Mesenchymal stem cell (in vitro differentiated cells and primary cell): Measurements from ENCODE around the gene P2RX7.
"Not testable (repeated sequence)": the region's sequence is repeated elsewhere in the genome, so short reads cannot be mapped to it uniquely, and the experiment has no call there.

ENCODE experiments used
- DNase-seq: peaks from one replicate; pipeline ENCODE4 v3.0.0-alpha.2; 2013
- H2AFZ ChIP-seq: one replicate; pipeline ENCODE4 v1.6.1; 2013; ENCODE audit warnings: low read depth, mild to moderate bottlenecking, control low read depth, inconsistent platforms, low read length, moderate library complexity
- H2AK5ac ChIP-seq: 2 replicates; pipeline ENCODE4 v1.6.1; 2013; ENCODE audit warnings: low read length, moderate library complexity, mild to moderate bottlenecking, inconsistent platforms; ENCODE audit not compliant: severe bottlenecking
- H2BK120ac ChIP-seq: one replicate; pipeline ENCODE4 v1.6.1; 2013; ENCODE audit warnings: low read depth, mild to moderate bottlenecking, inconsistent platforms, low read length, moderate library complexity
- H2BK12ac ChIP-seq, 2 experiments: one replicate each; pipeline ENCODE4 v1.6.1; 2013; ENCODE audit warnings: inconsistent platforms in 2 of 2, low read length in 2 of 2, mild to moderate bottlenecking in 2 of 2, moderate library complexity in 2 of 2, control low read depth in 1 of 2
- H2BK15ac ChIP-seq: one replicate; pipeline ENCODE4 v1.6.1; 2013; ENCODE audit warnings: mild to moderate bottlenecking, low read depth, inconsistent platforms; ENCODE audit not compliant: poor library complexity, severe bottlenecking
- H2BK5ac ChIP-seq: 2 replicates; pipeline ENCODE4 v1.6.1; 2013; ENCODE audit warnings: low read depth, mild to moderate bottlenecking, low read length, control low read depth, inconsistent platforms; ENCODE audit not compliant: poor library complexity, severe bottlenecking
- H3K14ac ChIP-seq, 2 experiments: one replicate each; pipeline ENCODE4 v1.6.1; 2013; ENCODE audit warnings: inconsistent platforms in 2 of 2, low read length in 2 of 2, control low read depth in 1 of 2, mild to moderate bottlenecking in 1 of 2, moderate library complexity in 1 of 2
- H3K18ac ChIP-seq, 2 experiments: one replicate each; pipeline ENCODE4 v1.6.1; 2013; ENCODE audit warnings: inconsistent platforms in 2 of 2, low read length in 2 of 2, control low read depth in 1 of 2, low read depth in 1 of 2, mild to moderate bottlenecking in 1 of 2
- H3K23ac ChIP-seq, 2 experiments: one replicate each; pipeline ENCODE4 v1.6.1; 2013; ENCODE audit warnings: inconsistent platforms in 2 of 2, low read length in 2 of 2, mild to moderate bottlenecking in 2 of 2, moderate library complexity in 2 of 2, control low read depth in 1 of 2
- H3K27ac ChIP-seq: 2 replicates; pipeline ENCODE4 v1.5.1; 2013; ENCODE audit warnings: mild to moderate bottlenecking, moderate library complexity, low read length, control low read depth, inconsistent platforms; ENCODE audit not compliant: poor library complexity, severe bottlenecking
- H3K27me3 ChIP-seq, 2 experiments: 2 replicates each; pipeline versions ENCODE4 v1.6.1 to v1.7.0; 2013; ENCODE audit warnings: low read length in 2 of 2, mild to moderate bottlenecking in 2 of 2, moderate library complexity in 2 of 2, control low read depth in 1 of 2, inconsistent platforms in 1 of 2; ENCODE audit not compliant: control insufficient read depth in 1 of 2, insufficient read depth in 1 of 2
- H3K36me3 ChIP-seq, 2 experiments: 2 replicates each; pipeline versions ENCODE4 v1.6.1 to v1.7.0; 2013; ENCODE audit warnings: low read length in 2 of 2, control low read depth in 1 of 2, inconsistent platforms in 1 of 2, low read depth in 1 of 2, mild to moderate bottlenecking in 1 of 2; ENCODE audit not compliant: insufficient read depth in 2 of 2, control insufficient read depth in 1 of 2
- H3K4ac ChIP-seq, 2 experiments: one replicate each; pipeline ENCODE4 v1.6.1; 2013; ENCODE audit warnings: inconsistent platforms in 2 of 2, low read length in 2 of 2, mild to moderate bottlenecking in 2 of 2, moderate library complexity in 2 of 2, control low read depth in 1 of 2, low read depth in 1 of 2
- H3K4me1 ChIP-seq: 2 replicates; pipeline ENCODE4 v1.6.1; 2013; ENCODE audit warnings: low read depth, low read length, control low read depth; ENCODE audit not compliant: control insufficient read depth, insufficient read depth
- H3K4me2 ChIP-seq: 2 replicates; pipeline ENCODE4 v1.6.1; 2013; ENCODE audit warnings: low read length, mild to moderate bottlenecking, inconsistent platforms; ENCODE audit not compliant: poor library complexity, severe bottlenecking
- H3K4me3 ChIP-seq, 2 experiments: 2 replicates each; pipeline versions ENCODE4 v1.5.1 to v1.7.0; 2013; ENCODE audit warnings: low read length in 2 of 2, mild to moderate bottlenecking in 2 of 2, control low read depth in 1 of 2, low read depth in 1 of 2; ENCODE audit not compliant: insufficient read depth in 1 of 2
- H3K79me1 ChIP-seq: replicated peaks from 2 replicates; pipeline ENCODE4 v1.6.1; 2013; ENCODE audit warnings: mild to moderate bottlenecking, control low read depth, low read length, inconsistent platforms; ENCODE audit not compliant: poor library complexity, severe bottlenecking
- H3K9ac ChIP-seq: 2 replicates; pipeline ENCODE4 v1.7.0; 2013; ENCODE audit warnings: mild to moderate bottlenecking, low read length, moderate library complexity
- H3K9me3 ChIP-seq: 2 replicates; pipeline ENCODE4 v1.7.0; 2013; ENCODE audit warnings: mild to moderate bottlenecking, low read length; ENCODE audit not compliant: control insufficient read depth
- H4K8ac ChIP-seq: one replicate; pipeline ENCODE4 v1.6.1; 2013; ENCODE audit warnings: inconsistent platforms, mild to moderate bottlenecking, low read length, moderate library complexity
- H4K91ac ChIP-seq: one replicate; pipeline ENCODE4 v1.6.1; 2013; ENCODE audit warnings: mild to moderate bottlenecking, low read length, inconsistent platforms
- WGBS: methylation state at CpG from one replicate; pipeline ENCODE4 v1.1.7; 2013; ENCODE audit warnings: mixed read lengths; 5-methylcytosine and 5-hydroxymethylcytosine counted together

Gene P2RX7

GRCh38 chr12:121208571-121208970, 75.9 kb downstream of the P2RX7 start:
- H3K4ac ChIP-seq, H3K27me3 ChIP-seq, H3K23ac ChIP-seq: not testable (repeated sequence)

GRCh38 chr12:121209221-121209620, 76.5 kb downstream of the P2RX7 start:
- peaks cover 14% of the 10 kb centered on the region for H3K4me1 ChIP-seq
- H3K79me1 ChIP-seq = peaks cover 8% of the 10 kb centered on the region
- peak overlapping the region in 1 of 2 experiments; percentile 30 for H3K4ac ChIP-seq
- no peak overlapping the region for H3K27ac ChIP-seq
- H2BK5ac ChIP-seq = no peak overlapping the region
- peak overlapping the region; percentile 63 for H4K8ac ChIP-seq
- WGBS = 97% methylated on average over 15 of the region's 15 CpGs
- H3K23ac ChIP-seq = no peak overlapping the region
- H3K27me3 ChIP-seq = no peaks in the 10 kb centered on the region
- no peak overlapping the region for H3K18ac ChIP-seq
- no peak overlapping the region for H2AFZ ChIP-seq
- no peak overlapping the region for H3K4me2 ChIP-seq
- no peak overlapping the region for H4K91ac ChIP-seq
- no peak overlapping the region for H2AK5ac ChIP-seq
- H3K4me3 ChIP-seq = peak overlapping the region in 1 of 2 experiments; percentile 80
- no peak for DNase-seq
- no peak overlapping the region for H2BK120ac ChIP-seq
- peaks cover 0 to 3% of the 10 kb centered on the region in 2 experiments for H3K36me3 ChIP-seq
- peak overlapping the region; percentile 83 for H3K9ac ChIP-seq
- no peak overlapping the region for H3K14ac ChIP-seq
- peak overlapping the region in 1 of 2 experiments; percentile 18 for H2BK12ac ChIP-seq
- no peak overlapping the region for H2BK15ac ChIP-seq
- H3K9me3 ChIP-seq = no peaks in the 10 kb centered on the region

More at GRCh38 chr12:121208571-121208970, 75.9 kb downstream of the P2RX7 start:
- not testable (repeated sequence) for H2AK5ac ChIP-seq, H3K36me3 ChIP-seq, H2BK12ac ChIP-seq, H3K14ac ChIP-seq, H3K4me3 ChIP-seq, H2BK5ac ChIP-seq, H2AFZ ChIP-seq, H2BK15ac ChIP-seq, H3K79me1 ChIP-seq, H4K91ac ChIP-seq, H3K27ac ChIP-seq, DNase-seq, H3K9ac ChIP-seq, H2BK120ac ChIP-seq, H3K4me2 ChIP-seq, H3K18ac ChIP-seq, H3K9me3 ChIP-seq, H4K8ac ChIP-seq
- H3K4me1 ChIP-seq = peaks cover 14% of the 10 kb centered on the region
- WGBS = 93% methylated on average over 10 of the region's 10 CpGs

- peak within 1 kb of the TSS in 1 of 2 experiments; percentile 94 for H3K23ac ChIP-seq
- peak within 1 kb of the TSS; percentile 94 for H2BK15ac ChIP-seq
- H4K8ac ChIP-seq = peak within 1 kb of the TSS; percentile 98
- peak within 1 kb of the TSS; percentile 77 to 99 for H2BK12ac ChIP-seq
- peak within 1 kb of the TSS; percentile 100 for H4K91ac ChIP-seq
- WGBS = 9% methylated on average over 82 of the region's 97 CpGs
- no peaks in the 10 kb centered on the region for H3K9me3 ChIP-seq
- H3K9ac ChIP-seq = peak within 1 kb of the TSS; percentile 83
- peak within 1 kb of the TSS; percentile 98 for H3K4ac ChIP-seq
- H3K27ac ChIP-seq = no peak within 1 kb of the TSS
- peak within 1 kb of the TSS; percentile 80 to 90 for H3K4me3 ChIP-seq
- H2BK120ac ChIP-seq = peak within 1 kb of the TSS; percentile 94
- peak within 1 kb of the TSS in 1 of 2 experiments; percentile 100 for H3K14ac ChIP-seq
- H3K36me3 ChIP-seq = peaks cover 0 to 3% of the 10 kb centered on the region in 2 experiments
- H3K4me1 ChIP-seq = peaks cover 12% of the 10 kb centered on the region
- peak within 1 kb of the TSS; percentile 98 for H3K4me2 ChIP-seq
- peak within 1 kb of the TSS; percentile 87 to 99 for H3K18ac ChIP-seq
- peak within 1 kb of the TSS; percentile 89 for H2BK5ac ChIP-seq
- H3K79me1 ChIP-seq = peaks cover 8% of the 10 kb centered on the region
- peak within 1 kb of the TSS; percentile 98 for H2AFZ ChIP-seq
- no peak within 1 kb of the TSS for H2AK5ac ChIP-seq
- DNase-seq = peak; percentile 84
- H3K27me3 ChIP-seq = no peaks in the 10 kb centered on the region
These were observed 77.2 kb downstream of the P2RX7 start, which contains the start of gene P2RX4 for GRCh38 chr12:121209624-121210572. P2RX4 (plus strand) TSS chr12:121210129; CDS start chr12:121210165, 36 bp downstream.

GRCh38 chr12:121212875-121213274, 80.2 kb downstream of the P2RX7 start:
- Histone ChIP-seq H2BK12ac (no peak overlapping the region), H2BK15ac (no peak overlapping the region), H3K27ac (no peak overlapping the region), H3K4me2 (no peak overlapping the region), H2AFZ (no peak overlapping the region), H3K9ac (no peak overlapping the region), H3K79me1 (peaks cover 8% of the 10 kb centered on the region), H4K8ac (no peak overlapping the region), H3K23ac (no peak overlapping the region), H2AK5ac (no peak overlapping the region), H3K27me3 (no peaks in the 10 kb centered on the region), H3K14ac (no peak overlapping the region), H3K4me1 (peaks cover 18% of the 10 kb centered on the region), H3K36me3 (peaks cover 0 to 9% of the 10 kb centered on the region in 2 experiments), H4K91ac (no peak overlapping the region), H3K4ac (no peak overlapping the region), H2BK120ac (no peak overlapping the region), H2BK5ac (no peak overlapping the region), H3K9me3 (no peaks in the 10 kb centered on the region), H3K18ac (no peak overlapping the region), H3K4me3 (no peak overlapping the region)
- WGBS = 94% methylated on average over 4 of the region's 5 CpGs
- no peak for DNase-seq
